MM.1S (cell line): ENCODE results near the gene PRSS56.

Experiments used
- EZH2 ChIP-seq: fragments of 300-600 bp; sonication (generic); optimal IDR thresholded peaks from 2 replicates; pipeline ENCODE3; 2017; ENCODE audit warnings: low read depth, mild to moderate bottlenecking, antibody characterized with exemption, low read length, mixed read lengths
- EZH2phosphoT487 ChIP-seq: fragments of 300-600 bp; sonication (generic); IDR thresholded peaks from 2 replicates; pipeline ENCODE4 v1.6.1; 2018; ENCODE audit warnings: antibody characterized with exemption, low read length
- TF ChIP-seq, protein P1 (sequence below): fragments of 300-600 bp; sonication (generic); IDR thresholded peaks from 2 replicates; pipeline ENCODE4 v1.5.1; 2016; ENCODE audit warnings: antibody characterized with exemption, low read length, mixed read lengths

GRCh38 chr2:232551776-232552175, 31.6 kb downstream of the PRSS56 start:
- TF ChIP-seq, protein P1, sequence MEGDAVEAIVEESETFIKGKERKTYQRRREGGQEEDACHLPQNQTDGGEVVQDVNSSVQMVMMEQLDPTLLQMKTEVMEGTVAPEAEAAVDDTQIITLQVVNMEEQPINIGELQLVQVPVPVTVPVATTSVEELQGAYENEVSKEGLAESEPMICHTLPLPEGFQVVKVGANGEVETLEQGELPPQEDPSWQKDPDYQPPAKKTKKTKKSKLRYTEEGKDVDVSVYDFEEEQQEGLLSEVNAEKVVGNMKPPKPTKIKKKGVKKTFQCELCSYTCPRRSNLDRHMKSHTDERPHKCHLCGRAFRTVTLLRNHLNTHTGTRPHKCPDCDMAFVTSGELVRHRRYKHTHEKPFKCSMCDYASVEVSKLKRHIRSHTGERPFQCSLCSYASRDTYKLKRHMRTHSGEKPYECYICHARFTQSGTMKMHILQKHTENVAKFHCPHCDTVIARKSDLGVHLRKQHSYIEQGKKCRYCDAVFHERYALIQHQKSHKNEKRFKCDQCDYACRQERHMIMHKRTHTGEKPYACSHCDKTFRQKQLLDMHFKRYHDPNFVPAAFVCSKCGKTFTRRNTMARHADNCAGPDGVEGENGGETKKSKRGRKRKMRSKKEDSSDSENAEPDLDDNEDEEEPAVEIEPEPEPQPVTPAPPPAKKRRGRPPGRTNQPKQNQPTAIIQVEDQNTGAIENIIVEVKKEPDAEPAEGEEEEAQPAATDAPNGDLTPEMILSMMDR = no peak
- no peak for TF ChIP-seq EZH2
- TF ChIP-seq EZH2phosphoT487 = no peak
